ENCODE results near the gene C16orf92. TPM values are rescaled to one million over a fixed set of nuclear protein-coding genes. Genes with fewer than 3 reads are reported as not detected.

Gene C16orf92
- total RNA-seq, 1 donor from 2014 or later: not detected

- Histone ChIP-seq H3K27me3 (ENCODE audit: control insufficient read depth, insufficient read depth, low read length) (no peaks in the 10 kb centered on the region), H3K36me3 (ENCODE audit: control insufficient read depth, insufficient read depth, low read length) (peaks cover 1% of the 10 kb centered on the region), H3K4me3 (ENCODE audit: low read depth, low read length) (peak overlapping the region; percentile 90)
- DNase-seq (ENCODE audit: low read depth): no peak
- no peak for TF ChIP-seq CTCF (IDR thresholded peaks at IDR 0.05; ENCODE audit: insufficient read depth, low read length, poor library complexity, severe bottlenecking)
Measured at GRCh38 chr16:30067584-30067916, 44.6 kb downstream of the C16orf92 start.

GRCh38 chr16:30068333-30068732 is 45.3 kb downstream of the C16orf92 start:
- H3K27me3 ChIP-seq (ENCODE audit: control insufficient read depth, insufficient read depth, low read length): no peaks in the 10 kb centered on the region
- DNase-seq (ENCODE audit: low read depth): no peak
- no peak for TF ChIP-seq CTCF (IDR thresholded peaks at IDR 0.05; ENCODE audit: insufficient read depth, low read length, poor library complexity, severe bottlenecking)
- no peak overlapping the region for H3K4me3 ChIP-seq (ENCODE audit: low read depth, low read length)
- peaks cover 1% of the 10 kb centered on the region for H3K36me3 ChIP-seq (ENCODE audit: control insufficient read depth, insufficient read depth, low read length)

GRCh38 chr16:30068750-30069610 is 46.0 kb downstream of the C16orf92 start:
- TF ChIP-seq CTCF (IDR thresholded peaks at IDR 0.05; ENCODE audit: insufficient read depth, low read length, poor library complexity, severe bottlenecking): peak; percentile 61
- DNase-seq (ENCODE audit: low read depth): no peak
- Histone ChIP-seq H3K36me3 (ENCODE audit: control insufficient read depth, insufficient read depth, low read length) (peaks cover 1% of the 10 kb centered on the region), H3K27me3 (ENCODE audit: control insufficient read depth, insufficient read depth, low read length) (no peaks in the 10 kb centered on the region), H3K4me3 (ENCODE audit: low read depth, low read length) (no peak overlapping the region)

GRCh38 chr16:30069611-30070462 is 46.8 kb downstream of the C16orf92 start:
- Histone ChIP-seq H3K27me3 (ENCODE audit: control insufficient read depth, insufficient read depth, low read length) (no peaks in the 10 kb centered on the region), H3K36me3 (ENCODE audit: control insufficient read depth, insufficient read depth, low read length) (peaks cover 1% of the 10 kb centered on the region), H3K4me3 (ENCODE audit: low read depth, low read length) (no peak overlapping the region)
- no peak for TF ChIP-seq CTCF (IDR thresholded peaks at IDR 0.05; ENCODE audit: insufficient read depth, low read length, poor library complexity, severe bottlenecking)
- no peak for DNase-seq (ENCODE audit: low read depth)

- no peak for DNase-seq (ENCODE audit: low read depth)
- no peak for TF ChIP-seq CTCF (IDR thresholded peaks at IDR 0.05; ENCODE audit: insufficient read depth, low read length, poor library complexity, severe bottlenecking)
- Histone ChIP-seq H3K4me3 (ENCODE audit: low read depth, low read length) (no peak overlapping the region), H3K36me3 (ENCODE audit: control insufficient read depth, insufficient read depth, low read length) (peaks cover 1% of the 10 kb centered on the region), H3K27me3 (ENCODE audit: control insufficient read depth, insufficient read depth, low read length) (no peaks in the 10 kb centered on the region)
Measured at GRCh38 chr16:30070490-30070889, 47.5 kb downstream of the C16orf92 start.

Other genes starting within 250 kb of the C16orf92 start
- gene ZG16, start 244.9 kb upstream of the C16orf92 start, total RNA-seq: not detected in 2 replicates
- gene KIF22, start 232.4 kb upstream of the C16orf92 start, total RNA-seq: 24.2 and 27.5 TPM in 2 replicates
- 164 and 200 TPM in 2 replicates for gene MAZ, start 216.7 kb upstream of the C16orf92 start, total RNA-seq
- 0.27 and 0.29 TPM in 2 replicates for gene PRRT2, start 211.0 kb upstream of the C16orf92 start, total RNA-seq
- 40.1 and 53.9 TPM in 2 replicates for gene PAGR1, start 207.0 kb upstream of the C16orf92 start, total RNA-seq
- 194 and 209 TPM in 2 replicates for gene MVP, start 202.7 kb upstream of the C16orf92 start, total RNA-seq
- gene CDIPT, start 160.0 kb upstream of the C16orf92 start, total RNA-seq: 83.9 and 85.2 TPM in 2 replicates
- 26.2 and 30.4 TPM in 2 replicates for gene SEZ6L2, start 123.6 kb upstream of the C16orf92 start, total RNA-seq
- 10.2 and 12.5 TPM in 2 replicates for gene ASPHD1, start 122.7 kb upstream of the C16orf92 start, total RNA-seq
- gene KCTD13, start 97.0 kb upstream of the C16orf92 start, total RNA-seq: 24.7 and 38.2 TPM in 2 replicates
- gene TMEM219, start 61.1 kb upstream of the C16orf92 start, total RNA-seq: 173 and 175 TPM in 2 replicates
- gene TAOK2, start 49.3 kb upstream of the C16orf92 start, total RNA-seq: 40.1 and 41.7 TPM in 2 replicates
- 13.2 and 20.3 TPM in 2 replicates for gene HIRIP3, start 27.6 kb upstream of the C16orf92 start, total RNA-seq
- 43.8 and 114 TPM in 2 replicates for gene INO80E, start 27.0 kb upstream of the C16orf92 start, total RNA-seq
- gene DOC2A, start 12.2 kb upstream of the C16orf92 start, total RNA-seq: 0.33 TPM in 1 of 2 replicates, not detected in the other
- not detected in 2 replicates for gene TLCD3B, start 8.1 kb downstream of the C16orf92 start, total RNA-seq
- 826 and 1,130 TPM in 2 replicates for gene ALDOA, start 42.6 kb downstream of the C16orf92 start, total RNA-seq
- 126 and 139 TPM in 2 replicates for gene PPP4C, start 52.8 kb downstream of the C16orf92 start, total RNA-seq
- 0.55 and 0.58 TPM in 2 replicates for gene TBX6, start 68.7 kb downstream of the C16orf92 start, total RNA-seq
- gene YPEL3, start 73.0 kb downstream of the C16orf92 start, total RNA-seq: 25.5 and 32.3 TPM in 2 replicates
- 0.14 and 0.50 TPM in 2 replicates for gene GDPD3, start 90.3 kb downstream of the C16orf92 start, total RNA-seq
- 35.9 and 40.8 TPM in 2 replicates for gene MAPK3, start 100.0 kb downstream of the C16orf92 start, total RNA-seq
- gene CORO1A, start 160.4 kb downstream of the C16orf92 start, total RNA-seq: 9.7 and 10.8 TPM in 2 replicates
- 312 and 512 TPM in 2 replicates for gene BOLA2B, start 170.5 kb downstream of the C16orf92 start, total RNA-seq
- gene SLX1A, start 170.7 kb downstream of the C16orf92 start, total RNA-seq: 35.0 and 45.4 TPM in 2 replicates
- gene SULT1A3, start 176.1 kb downstream of the C16orf92 start, total RNA-seq: 2.2 and 6.3 TPM in 2 replicates
- gene NPIPB13, start 225.3 kb downstream of the C16orf92 start, total RNA-seq: 0.46 and 0.55 TPM in 2 replicates